NCI-H1694 (cell line): ENCODE measurements around the gene TOLLIP.
A peak's percentile ranks its signal among the peaks of the same experiment; 100 is the strongest.
"Not testable (repeated sequence)": the region's sequence is repeated elsewhere in the genome, so short reads cannot be mapped to it uniquely, and the experiment has no call there.

Experiments
- DNase-seq: peaks from one replicate; lab custom pipeline; 2025; lab: John Stamatoyannopoulos, UW

Gene TOLLIP

GRCh38 chr11:1343391-1344055 is 34.1 kb upstream of the TOLLIP start:
- DNase-seq, result no peak

- DNase-seq, result no peak
Observed at GRCh38 chr11:1342946-1343345, 33.5 kb upstream of the TOLLIP start.

GRCh38 chr11:1341928-1342524 is 32.6 kb upstream of the TOLLIP start:
- peak; percentile 10 for DNase-seq

- DNase-seq, result not testable (repeated sequence)
Observed at GRCh38 chr11:1341226-1341625, 31.8 kb upstream of the TOLLIP start.

- DNase-seq, result no peak
Observed at GRCh38 chr11:1340111-1340510, 30.7 kb upstream of the TOLLIP start.

GRCh38 chr11:1339066-1339675 is 29.7 kb upstream of the TOLLIP start:
- no peak for DNase-seq

- no peak for DNase-seq
Observed at GRCh38 chr11:1338201-1339065, 29.0 kb upstream of the TOLLIP start.

- no peak for DNase-seq
Observed at GRCh38 chr11:1337647-1338007, 28.2 kb upstream of the TOLLIP start.

- no peak for DNase-seq
Observed at GRCh38 chr11:1336836-1337646, 27.6 kb upstream of the TOLLIP start.

- no peak for DNase-seq
Observed at GRCh38 chr11:1335811-1336761, 26.7 kb upstream of the TOLLIP start.

- no peak for DNase-seq
Observed at GRCh38 chr11:1335264-1335810, 25.9 kb upstream of the TOLLIP start.

- DNase-seq, result no peak
Observed at GRCh38 chr11:1333860-1334259, 24.4 kb upstream of the TOLLIP start.

GRCh38 chr11:1333091-1333772 is 23.8 kb upstream of the TOLLIP start:
- DNase-seq, result no peak

- no peak for DNase-seq
Observed at GRCh38 chr11:1330473-1330872, 21.0 kb upstream of the TOLLIP start.

GRCh38 chr11:1327064-1327460 is 17.6 kb upstream of the TOLLIP start:
- no peak for DNase-seq

- DNase-seq, result no peak
Observed at GRCh38 chr11:1326435-1327063, 17.1 kb upstream of the TOLLIP start.

- DNase-seq, result no peak
Observed at GRCh38 chr11:1323774-1324173, 14.3 kb upstream of the TOLLIP start.

- DNase-seq, result no peak
Observed at GRCh38 chr11:1317993-1318392, 8.6 kb upstream of the TOLLIP start.

GRCh38 chr11:1317432-1317831 is 8.0 kb upstream of the TOLLIP start:
- no peak for DNase-seq
